ENCODE results near the gene CISH. TPM values are rescaled to one million over a fixed set of nuclear protein-coding genes. Genes with fewer than 3 reads are reported as not detected.

The CISH gene
- total RNA-seq = 10.6 TPM

GRCh38 chr3:50611464-50612233 is at the start of gene CISH:
Gene CISH, minus strand, starts transcription at chr3:50611774. Its CDS starts 124 bp downstream, at chr3:50611650.
- intact Hi-C loops (cut with DNase I) = loop anchor here (2.0 kb wide), 1 partner anchor 39 kb away; no protein-coding TSS in a partner anchor
- peak; percentile 86 for ATAC-seq
- peak; percentile 96 for DNase-seq (ENCODE audit: low spot score)

GRCh38 chr3:50660386-50660785 is 48.8 kb upstream of the CISH start:
- ATAC-seq (no peak), DNase-seq (ENCODE audit: low spot score) (peak; percentile 25)
- intact Hi-C loops (cut with DNase I) = no loop called here

GRCh38 chr3:50658831-50659230 is 47.3 kb upstream of the CISH start:
- DNase-seq (ENCODE audit: low spot score) (peak; percentile 39), ATAC-seq (no peak)
- intact Hi-C loops (cut with DNase I) = no loop called here

- DNase-seq (ENCODE audit: low spot score) = peak; percentile 40
- intact Hi-C loops (cut with DNase I) = no loop called here
- ATAC-seq = no peak
Observed at GRCh38 chr3:50658416-50658815, 46.8 kb upstream of the CISH start.

- no peak for DNase-seq (ENCODE audit: low spot score)
- intact Hi-C loops (cut with DNase I) = no loop called here
- ATAC-seq = no peak
Observed at GRCh38 chr3:50657816-50658215, 46.2 kb upstream of the CISH start.

GRCh38 chr3:50657407-50657806 is 45.8 kb upstream of the CISH start:
- no peak for ATAC-seq
- DNase-seq (ENCODE audit: low spot score) = no peak
- intact Hi-C loops (cut with DNase I) = no loop called here

- intact Hi-C loops (cut with DNase I) = no loop called here
- DNase-seq (ENCODE audit: low spot score) (no peak), ATAC-seq (no peak)
Observed at GRCh38 chr3:50656417-50657195, 45.0 kb upstream of the CISH start.

GRCh38 chr3:50655009-50655830 is 43.6 kb upstream of the CISH start:
- ATAC-seq = no peak
- no peak for DNase-seq (ENCODE audit: low spot score)
- intact Hi-C loops (cut with DNase I) = no loop called here

GRCh38 chr3:50653937-50654595 is 42.5 kb upstream of the CISH start:
- ATAC-seq (no peak), DNase-seq (ENCODE audit: low spot score) (no peak)
- intact Hi-C loops (cut with DNase I) = no loop called here

- intact Hi-C loops (cut with DNase I) = no loop called here
- ATAC-seq (peak; percentile 27), DNase-seq (ENCODE audit: low spot score) (no peak)
Observed at GRCh38 chr3:50652709-50653108, 41.1 kb upstream of the CISH start.

- intact Hi-C loops (cut with DNase I) = no loop called here
- ATAC-seq = no peak
- no peak for DNase-seq (ENCODE audit: low spot score)
Observed at GRCh38 chr3:50651920-50652529, 40.5 kb upstream of the CISH start.

GRCh38 chr3:50651445-50651844 is 39.9 kb upstream of the CISH start:
- intact Hi-C loops (cut with DNase I) = no loop called here
- ATAC-seq (no peak), DNase-seq (ENCODE audit: low spot score) (no peak)

- no peak for DNase-seq (ENCODE audit: low spot score)
- no peak for ATAC-seq
- intact Hi-C loops (cut with DNase I) = no loop called here
Observed at GRCh38 chr3:50650018-50650417, 38.4 kb upstream of the CISH start.

- DNase-seq (ENCODE audit: low spot score) = no peak
- intact Hi-C loops (cut with DNase I) = loop anchor here (5.0 kb wide), 1 partner anchor 192 kb away; no protein-coding TSS in a partner anchor
- ATAC-seq = peak; percentile 57
Observed at GRCh38 chr3:50649451-50649931, 37.9 kb upstream of the CISH start.

GRCh38 chr3:50648944-50649343 is 37.4 kb upstream of the CISH start:
- intact Hi-C loops (cut with DNase I) = loop anchor here (5.0 kb wide), 1 partner anchor 192 kb away; no protein-coding TSS in a partner anchor
- no peak for DNase-seq (ENCODE audit: low spot score)
- no peak for ATAC-seq

GRCh38 chr3:50648313-50648712 is 36.7 kb upstream of the CISH start:
- ATAC-seq (no peak), DNase-seq (ENCODE audit: low spot score) (no peak)
- intact Hi-C loops (cut with DNase I) = loop anchor here (5.0 kb wide), 1 partner anchor 191 kb away; no protein-coding TSS in a partner anchor

GRCh38 chr3:50645378-50645777 is 33.8 kb upstream of the CISH start:
- DNase-seq (ENCODE audit: low spot score) (no peak), ATAC-seq (no peak)
- intact Hi-C loops (cut with DNase I) = loop anchor here (5.0 kb wide), 1 partner anchor 188 kb away; no protein-coding TSS in a partner anchor

GRCh38 chr3:50644561-50644960 is 33.0 kb upstream of the CISH start:
- DNase-seq (ENCODE audit: low spot score) = no peak
- ATAC-seq = no peak
- intact Hi-C loops (cut with DNase I) = no loop called here
